Measurements from ENCODE around the gene INSIG2. TPM values are rescaled to one million over a fixed set of nuclear protein-coding genes. Genes with fewer than 3 reads are reported as not detected.

INSIG2 gene
- 10 to 100 TPM in 3 of 4 donors, 1 to 10 TPM in 1; 8.5 to 24.5 (median 19.6) TPM for total RNA-seq

DNA sequence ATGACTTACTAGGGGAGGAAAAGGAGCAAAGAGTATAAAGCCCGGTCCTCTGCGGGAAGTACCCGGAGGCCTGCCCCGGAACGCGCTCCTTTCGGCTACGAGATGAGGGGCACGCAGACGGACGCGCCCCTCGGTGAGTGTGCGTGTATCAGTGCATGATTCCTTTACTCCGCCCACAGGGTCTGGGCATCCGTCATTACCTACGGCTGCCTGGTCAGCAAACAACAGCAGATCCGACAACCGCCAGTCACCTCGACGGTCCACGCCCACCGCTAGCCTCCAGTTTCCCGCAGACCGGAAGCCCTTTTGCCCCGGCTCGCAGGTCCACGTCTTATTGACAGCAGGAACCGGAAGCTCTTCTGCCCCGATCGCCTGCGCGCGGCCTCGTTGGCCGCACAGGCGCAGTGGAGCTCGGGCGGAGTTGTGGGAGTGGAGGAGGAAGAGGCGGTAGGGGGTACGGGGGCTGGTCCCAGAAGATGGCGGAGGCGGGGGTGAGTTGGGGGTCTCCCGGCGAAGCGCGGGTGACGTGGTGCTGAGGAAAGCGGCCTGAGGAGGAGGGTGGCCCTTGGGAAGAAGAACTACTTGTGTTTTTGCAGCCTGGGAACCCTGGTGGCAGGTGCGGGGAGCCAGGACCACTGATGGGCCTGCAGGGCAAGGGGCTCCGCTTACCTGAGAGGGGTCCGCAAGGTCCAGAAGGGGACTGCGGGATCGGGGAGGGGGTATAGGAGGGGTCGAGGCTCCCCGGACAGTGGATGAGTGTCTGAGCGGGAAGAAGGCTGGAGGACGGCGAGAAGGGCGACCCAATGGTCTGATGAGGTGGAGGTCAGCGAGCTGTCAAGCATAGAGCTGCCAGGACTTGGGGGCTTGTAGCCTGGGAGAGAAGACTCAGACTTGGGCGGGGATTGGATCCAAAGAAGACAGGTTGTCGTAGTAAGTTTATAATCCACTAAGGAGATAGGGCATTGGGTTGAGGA is at the start of gene INSIG2:
INSIG2 (plus strand) TSS at position 421 of the 974 bp plus-strand sequence. CDS start 8,086 bp downstream, outside the sequence.
- TF ChIP-seq, protein P1, sequence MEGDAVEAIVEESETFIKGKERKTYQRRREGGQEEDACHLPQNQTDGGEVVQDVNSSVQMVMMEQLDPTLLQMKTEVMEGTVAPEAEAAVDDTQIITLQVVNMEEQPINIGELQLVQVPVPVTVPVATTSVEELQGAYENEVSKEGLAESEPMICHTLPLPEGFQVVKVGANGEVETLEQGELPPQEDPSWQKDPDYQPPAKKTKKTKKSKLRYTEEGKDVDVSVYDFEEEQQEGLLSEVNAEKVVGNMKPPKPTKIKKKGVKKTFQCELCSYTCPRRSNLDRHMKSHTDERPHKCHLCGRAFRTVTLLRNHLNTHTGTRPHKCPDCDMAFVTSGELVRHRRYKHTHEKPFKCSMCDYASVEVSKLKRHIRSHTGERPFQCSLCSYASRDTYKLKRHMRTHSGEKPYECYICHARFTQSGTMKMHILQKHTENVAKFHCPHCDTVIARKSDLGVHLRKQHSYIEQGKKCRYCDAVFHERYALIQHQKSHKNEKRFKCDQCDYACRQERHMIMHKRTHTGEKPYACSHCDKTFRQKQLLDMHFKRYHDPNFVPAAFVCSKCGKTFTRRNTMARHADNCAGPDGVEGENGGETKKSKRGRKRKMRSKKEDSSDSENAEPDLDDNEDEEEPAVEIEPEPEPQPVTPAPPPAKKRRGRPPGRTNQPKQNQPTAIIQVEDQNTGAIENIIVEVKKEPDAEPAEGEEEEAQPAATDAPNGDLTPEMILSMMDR (IDR thresholded peaks at IDR 0.05; ENCODE audit: low read depth): no peak

DNA sequence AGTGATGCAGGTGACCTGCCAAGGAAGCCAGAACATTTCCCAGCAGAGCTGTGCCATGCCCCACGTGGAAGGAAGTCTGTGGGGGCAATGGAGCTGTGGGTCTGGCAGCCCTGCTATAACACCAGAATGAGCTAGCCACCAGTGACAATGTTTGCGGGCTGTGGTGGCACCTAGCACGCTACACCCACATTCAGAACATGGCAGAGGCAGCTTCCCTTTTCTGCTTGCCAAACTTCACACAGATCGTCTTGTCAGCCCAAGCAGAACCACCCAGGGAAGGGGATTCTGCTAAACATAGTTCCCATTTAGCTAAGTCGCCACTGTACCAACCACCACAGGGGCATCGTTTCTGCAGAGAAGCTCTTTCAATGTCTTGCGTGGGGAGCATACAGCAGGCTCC is 47.4 kb upstream of the INSIG2 start:
- TF ChIP-seq, protein P1 (IDR thresholded peaks at IDR 0.05; ENCODE audit: low read depth): no peak

DNA sequence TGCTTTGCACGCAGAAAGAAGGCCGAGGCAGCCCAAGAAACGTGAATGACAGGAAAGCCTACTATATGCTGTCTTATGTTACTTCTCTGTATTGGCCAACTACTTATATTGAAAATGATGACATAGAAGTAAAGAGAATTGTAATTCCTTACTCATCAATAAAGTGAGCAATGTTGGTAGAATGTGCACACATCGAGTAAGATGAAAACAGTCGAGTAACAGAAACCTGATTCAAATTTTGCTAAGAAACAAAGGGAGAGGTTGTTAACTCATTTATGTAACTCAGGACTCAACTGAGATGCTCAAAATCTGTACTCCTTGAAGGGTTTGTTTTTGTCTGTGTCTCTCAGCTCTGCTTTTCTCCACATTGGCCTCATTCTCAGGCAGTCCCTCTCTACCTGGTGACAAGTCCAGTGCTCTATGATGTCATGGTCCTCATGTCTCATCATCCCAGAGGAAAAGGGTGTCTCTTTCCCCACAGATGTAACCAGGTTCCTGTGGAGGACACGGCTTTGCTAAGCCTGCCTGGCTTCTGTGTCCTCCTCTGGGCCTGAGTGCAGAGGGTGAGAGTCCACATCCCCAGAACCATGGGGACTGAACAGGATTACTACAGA is 44.1 kb upstream of the INSIG2 start:
- TF ChIP-seq, protein P1 (IDR thresholded peaks at IDR 0.05; ENCODE audit: low read depth): no peak

DNA sequence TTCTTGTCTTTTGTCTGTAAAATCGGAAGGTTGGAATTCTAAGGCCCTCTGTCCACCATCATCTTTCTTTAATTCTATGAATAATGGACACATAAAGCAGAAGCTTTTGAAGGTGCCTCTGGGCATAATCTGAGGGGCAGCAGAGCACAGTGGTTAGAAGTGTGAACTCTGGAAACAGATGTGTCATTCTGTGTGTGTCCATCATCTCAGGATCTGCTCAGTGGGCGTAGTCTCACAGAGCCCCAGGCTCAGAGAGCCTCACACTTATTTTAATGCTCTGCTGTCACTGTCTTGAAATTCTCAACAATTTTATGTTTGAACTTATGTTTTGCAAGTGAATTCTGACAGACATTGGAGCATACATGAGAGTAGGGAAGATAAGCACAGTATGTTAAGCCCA is 43.4 kb upstream of the INSIG2 start:
- TF ChIP-seq, protein P1 (IDR thresholded peaks at IDR 0.05; ENCODE audit: low read depth): no peak

DNA sequence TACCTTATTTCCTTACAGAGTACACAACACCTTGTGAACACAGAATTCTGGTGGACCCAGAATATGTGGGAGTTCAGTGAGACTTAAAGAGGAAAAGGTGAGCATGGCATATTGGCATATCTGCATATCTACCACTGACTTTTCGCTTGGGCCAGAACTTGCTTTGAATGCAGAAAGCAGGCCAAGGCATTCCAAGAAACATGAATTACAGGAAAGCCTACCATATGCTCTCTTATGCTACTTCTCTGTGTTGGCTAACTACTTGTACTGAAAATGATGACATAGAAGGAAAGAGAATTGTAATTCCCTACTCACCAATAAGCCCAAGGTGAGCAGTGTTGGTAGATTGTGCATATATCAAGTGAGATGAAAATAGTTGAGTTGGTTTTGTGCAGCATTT is 43.0 kb upstream of the INSIG2 start:
- TF ChIP-seq, protein P1 (IDR thresholded peaks at IDR 0.05; ENCODE audit: low read depth): no peak

DNA sequence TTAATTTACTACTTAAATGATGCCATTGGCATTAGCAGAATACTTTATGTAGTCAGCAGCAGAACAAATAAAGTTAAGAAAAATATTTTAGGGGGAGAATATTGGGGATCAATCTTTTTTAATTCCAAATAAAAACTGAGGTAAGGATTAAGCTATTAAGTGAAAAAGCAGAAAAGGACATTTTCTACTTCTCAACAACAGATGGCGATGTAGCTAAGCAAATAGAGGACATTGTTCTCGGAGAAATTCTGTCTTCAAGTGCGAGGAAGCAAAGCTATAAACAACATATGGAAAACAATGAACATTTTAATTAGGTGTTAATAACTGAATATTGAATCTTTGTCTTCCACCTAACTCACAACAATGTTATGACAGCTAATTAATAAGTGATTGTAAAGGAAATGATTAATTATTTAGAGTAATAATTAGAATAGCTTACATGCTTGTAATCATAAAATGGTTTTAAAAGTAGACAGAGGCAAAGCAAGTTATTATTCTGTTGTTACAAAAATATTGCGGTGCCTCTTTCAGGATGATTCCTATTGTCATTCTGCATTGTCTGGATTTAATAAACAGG is 41.5 kb upstream of the INSIG2 start:
- TF ChIP-seq, protein P1 (IDR thresholded peaks at IDR 0.05; ENCODE audit: low read depth): no peak

DNA sequence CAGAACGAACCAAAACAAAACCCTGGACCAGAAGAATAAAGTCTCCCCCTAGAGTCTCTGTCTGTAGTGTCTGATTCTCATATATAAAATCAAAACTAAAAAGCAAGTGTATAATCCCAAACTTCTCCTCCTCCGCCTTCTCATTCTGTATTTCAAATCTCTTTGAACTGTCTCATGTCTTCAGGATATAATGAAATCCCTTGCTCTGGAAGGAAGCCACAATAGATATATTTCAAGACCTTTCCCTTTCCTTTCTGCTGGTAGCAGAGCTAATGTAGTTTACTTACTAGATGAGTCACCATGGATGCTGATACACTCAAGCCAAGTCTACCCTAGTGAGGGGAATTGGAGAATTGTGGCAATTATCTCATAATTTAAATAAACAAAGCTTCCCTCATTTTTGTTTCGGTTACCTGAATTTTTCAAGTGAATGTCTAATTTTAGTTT is 40.9 kb upstream of the INSIG2 start:
- TF ChIP-seq, protein P1 (IDR thresholded peaks at IDR 0.05; ENCODE audit: low read depth): no peak

Measured in subcutaneous adipose tissue (tissue), 4 donors.